Adipocyte (in vitro differentiated cells): Measurements from ENCODE around the gene MYO7B.

Source experiments
- DNase-seq: peaks from one replicate; pipeline ENCODE4 v3.0.0-alpha.2; 2015; ENCODE audit warnings: low read depth
- H3K27me3 ChIP-seq: replicated peaks from 2 replicates; pipeline ENCODE4 v1.7.0; 2013; ENCODE audit warnings: mild to moderate bottlenecking, low read length, moderate library complexity; ENCODE audit not compliant: control insufficient read depth, insufficient read depth
- H3K36me3 ChIP-seq: 2 replicates; pipeline ENCODE4 v1.7.0; 2013; ENCODE audit warnings: low read length, mild to moderate bottlenecking, moderate library complexity; ENCODE audit not compliant: control insufficient read depth, insufficient read depth, severe bottlenecking
- H3K4me1 ChIP-seq: 2 replicates; pipeline ENCODE4 v1.7.0; 2013; ENCODE audit warnings: mild to moderate bottlenecking, low read length, moderate library complexity; ENCODE audit not compliant: control insufficient read depth, insufficient read depth
- H3K4me3 ChIP-seq: 2 replicates; pipeline ENCODE4 v1.7.0; 2013; ENCODE audit warnings: mild to moderate bottlenecking, low read length, moderate library complexity
- H3K9ac ChIP-seq: 2 replicates; pipeline ENCODE4 v1.7.0; 2013; ENCODE audit warnings: mild to moderate bottlenecking, low read length, moderate library complexity
- H3K9me3 ChIP-seq: 2 replicates; pipeline ENCODE4 v1.7.0; 2013; ENCODE audit warnings: mild to moderate bottlenecking, low read length, moderate library complexity; ENCODE audit not compliant: control insufficient read depth

MYO7B gene

GRCh38 chr2:127626175-127626574 lies 90.7 kb downstream of the MYO7B start:
- Histone ChIP-seq H3K4me3 (no peak overlapping the region), H3K9ac (no peak overlapping the region), H3K4me1 (no peaks in the 10 kb centered on the region), H3K36me3 (no peaks in the 10 kb centered on the region), H3K9me3 (no peaks in the 10 kb centered on the region), H3K27me3 (no peaks in the 10 kb centered on the region)
- DNase-seq = no peak

GRCh38 chr2:127626917-127627739 lies 91.6 kb downstream of the MYO7B start:
- no peak for DNase-seq
- H3K4me1 ChIP-seq = no peaks in the 10 kb centered on the region
- no peaks in the 10 kb centered on the region for H3K36me3 ChIP-seq
- H3K9me3 ChIP-seq = no peaks in the 10 kb centered on the region
- H3K4me3 ChIP-seq = no peak overlapping the region
- H3K9ac ChIP-seq = no peak overlapping the region
- H3K27me3 ChIP-seq = no peaks in the 10 kb centered on the region

- H3K9me3 ChIP-seq = no peaks in the 10 kb centered on the region
- DNase-seq = no peak
- H3K4me1 ChIP-seq = no peaks in the 10 kb centered on the region
- no peak overlapping the region for H3K4me3 ChIP-seq
- H3K36me3 ChIP-seq = no peaks in the 10 kb centered on the region
- H3K27me3 ChIP-seq = no peaks in the 10 kb centered on the region
- no peak overlapping the region for H3K9ac ChIP-seq
Measured at GRCh38 chr2:127627740-127628571, 92.5 kb downstream of the MYO7B start.

GRCh38 chr2:127628767-127629614 lies 93.5 kb downstream of the MYO7B start:
- Histone ChIP-seq H3K9me3 (no peaks in the 10 kb centered on the region), H3K36me3 (no peaks in the 10 kb centered on the region), H3K9ac (no peak overlapping the region), H3K4me3 (no peak overlapping the region), H3K4me1 (peaks cover 2% of the 10 kb centered on the region), H3K27me3 (no peaks in the 10 kb centered on the region)
- DNase-seq = no peak

GRCh38 chr2:127629637-127630036 lies 94.2 kb downstream of the MYO7B start:
- Histone ChIP-seq H3K9me3 (no peaks in the 10 kb centered on the region), H3K36me3 (no peaks in the 10 kb centered on the region), H3K27me3 (no peaks in the 10 kb centered on the region), H3K4me1 (peaks cover 2% of the 10 kb centered on the region), H3K4me3 (no peak overlapping the region), H3K9ac (no peak overlapping the region)
- no peak for DNase-seq

GRCh38 chr2:127630096-127630863 lies 94.8 kb downstream of the MYO7B start:
- DNase-seq = no peak
- H3K4me1 ChIP-seq = peaks cover 2% of the 10 kb centered on the region
- H3K9me3 ChIP-seq = no peaks in the 10 kb centered on the region
- no peak overlapping the region for H3K9ac ChIP-seq
- no peaks in the 10 kb centered on the region for H3K27me3 ChIP-seq
- H3K36me3 ChIP-seq = no peaks in the 10 kb centered on the region
- no peak overlapping the region for H3K4me3 ChIP-seq

- Histone ChIP-seq H3K4me1 (peaks cover 2% of the 10 kb centered on the region), H3K4me3 (no peak overlapping the region), H3K9me3 (no peaks in the 10 kb centered on the region), H3K27me3 (no peaks in the 10 kb centered on the region), H3K9ac (no peak overlapping the region), H3K36me3 (no peaks in the 10 kb centered on the region)
- no peak for DNase-seq
Measured at GRCh38 chr2:127630864-127631540, 95.5 kb downstream of the MYO7B start.

GRCh38 chr2:127631541-127631996 lies 96.1 kb downstream of the MYO7B start:
- H3K9me3 ChIP-seq = no peaks in the 10 kb centered on the region
- H3K4me1 ChIP-seq = peaks cover 2% of the 10 kb centered on the region
- H3K27me3 ChIP-seq = no peaks in the 10 kb centered on the region
- no peak overlapping the region for H3K9ac ChIP-seq
- no peaks in the 10 kb centered on the region for H3K36me3 ChIP-seq
- no peak for DNase-seq
- no peak overlapping the region for H3K4me3 ChIP-seq

GRCh38 chr2:127631997-127632581 lies 96.6 kb downstream of the MYO7B start:
- no peaks in the 10 kb centered on the region for H3K27me3 ChIP-seq
- peaks cover 6% of the 10 kb centered on the region for H3K4me1 ChIP-seq
- no peak overlapping the region for H3K4me3 ChIP-seq
- H3K36me3 ChIP-seq = no peaks in the 10 kb centered on the region
- H3K9me3 ChIP-seq = no peaks in the 10 kb centered on the region
- H3K9ac ChIP-seq = no peak overlapping the region
- DNase-seq = no peak
